Esophagus squamous epithelium (tissue), 5 donors: ENCODE data around the gene NEMP1. TPM values are rescaled to one million over a fixed set of nuclear protein-coding genes. Genes with fewer than 3 reads are reported as not detected.
"Not testable (repeated sequence)": the region's sequence is repeated elsewhere in the genome, so short reads cannot be mapped to it uniquely, and the experiment has no call there.

Source experiments
- DNase-seq: peaks from one replicate; lab custom pipeline; 2025; lab: John Stamatoyannopoulos, UW
- H3K27ac ChIP-seq, 4 donors: fragments of 200-600 bp; sonication (generic); one replicate each; pipeline ENCODE4 v1.5.1; 2016 to 2019; ENCODE audit warnings: mild to moderate bottlenecking in 1 of 4
- H3K27me3 ChIP-seq, 4 donors: fragments of 200-600 bp; sonication (generic); 1 replicate in 3 of 4; 2 replicates in 1 of 4; pipeline versions ENCODE4 v1.5.1 to v1.6.0; 2017 to 2021; ENCODE audit warnings: antibody characterized with exemption in 1 of 4
- H3K36me3 ChIP-seq, 3 donors: fragments of 200-600 bp; sonication (generic); one replicate each; pipeline ENCODE4 v1.5.1; 2016 to 2019
- H3K4me1 ChIP-seq, 3 donors: fragments of 200-600 bp; sonication (generic); one replicate each; pipeline ENCODE4 v1.5.1; 2017 to 2019
- H3K4me3 ChIP-seq, 4 donors: fragments of 200-600 bp; sonication (generic); 1 replicate in 3 of 4; 2 replicates in 1 of 4; pipeline ENCODE4 v1.5.1; 2016 to 2019; ENCODE audit warnings: mild to moderate bottlenecking in 2 of 4, moderate library complexity in 1 of 4
- H3K9me3 ChIP-seq, 3 donors: fragments of 200-600 bp; sonication (generic); one replicate each; pipeline ENCODE4 v1.5.1; 2016 to 2019
- CTCF ChIP-seq, 6 experiments: fragments of 450-650 bp in 4 of 6; fragments of 200-600 bp in 2 of 6; sonication (generic) in 2 of 6; IDR thresholded peaks; one replicate each; pipeline ENCODE4 v1.5.1; 2016 to 2019; ENCODE audit warnings: antibody characterized with exemption in 6 of 6, mild to moderate bottlenecking in 4 of 6, moderate library complexity in 4 of 6
- POLR2A ChIP-seq, 4 donors: fragments of 450-650 bp; IDR thresholded peaks; one replicate each; pipeline ENCODE4 v1.6.1; 2017; ENCODE audit warnings: antibody characterized with exemption in 4 of 4, mild to moderate bottlenecking in 4 of 4, moderate library complexity in 3 of 4
- WGBS, 2 donors: methylation state at CpG; one replicate each; pipeline ENCODE4 v1.1.5; 2018; 5-methylcytosine and 5-hydroxymethylcytosine counted together
- intact Hi-C: fragments of 100-400 bp; cut with DNase I; formaldehyde crosslinking; loops from one replicate; pipeline ENCODE4 v1.15.0; 2022
- total RNA-seq, 4 donors: library from RNA; depleted of rRNA; stranded (reverse); fragments of >200 nt; gene quantifications; one replicate each; pipeline ENCODE4 v1.1.0, GENCODE V29; 2016
- donor health status: DM: yes; HTN: yes; CAD: no.

Gene NEMP1
- total RNA-seq, 4 donors from 2014 or later = 4.1 to 7.6 (median 6.7) TPM

GRCh38 chr12:57019983-57020719, 58.4 kb downstream of the NEMP1 start:
- Histone ChIP-seq H3K27ac (no peak overlapping the region), H3K9me3 (no peaks in the 10 kb centered on the region), H3K4me1 (no peaks in the 10 kb centered on the region), H3K4me3 (no peak overlapping the region), H3K27me3 (peaks cover 0 to 15% (median 0%) of the 10 kb centered on the region in 4 donors), H3K36me3 (no peaks in the 10 kb centered on the region)
- WGBS, 2 donors = 66 to 69% methylated on average over 9 of the region's 9 CpGs
- DNase-seq = no peak
- intact Hi-C loops = no loop called here
- TF ChIP-seq CTCF (IDR thresholded peaks at IDR 0.05) (no peak), POLR2A (IDR thresholded peaks at IDR 0.05) (no peak)

GRCh38 chr12:57018906-57019305, 59.7 kb downstream of the NEMP1 start:
- Histone ChIP-seq H3K36me3 (no peaks in the 10 kb centered on the region), H3K27me3 (peaks cover 0 to 27% (median 0%) of the 10 kb centered on the region in 4 donors), H3K9me3 (no peaks in the 10 kb centered on the region), H3K4me1 (no peaks in the 10 kb centered on the region), H3K4me3 (no peak overlapping the region), H3K27ac (no peak overlapping the region)
- TF ChIP-seq CTCF (IDR thresholded peaks at IDR 0.05) (no peak), POLR2A (IDR thresholded peaks at IDR 0.05) (no peak)
- intact Hi-C loops = no loop called here
- DNase-seq = no peak
- WGBS, 2 donors = 69 to 87% methylated on average over 1 of the region's 1 CpG

GRCh38 chr12:57018353-57018752, 60.2 kb downstream of the NEMP1 start:
- H3K36me3 ChIP-seq, H3K27ac ChIP-seq, H3K4me1 ChIP-seq, H3K4me3 ChIP-seq, DNase-seq, H3K9me3 ChIP-seq, intact Hi-C loops: not testable (repeated sequence)
- WGBS, 2 donors = 74 to 76% methylated on average over 5 of the region's 5 CpGs
- peaks cover 0 to 33% (median 0%) of the 10 kb centered on the region in 4 donors for H3K27me3 ChIP-seq

- no peak for DNase-seq
- intact Hi-C loops = no loop called here
- WGBS, 2 donors = 63% methylated on average over 2 of the region's 6 CpGs; no CpG with 5 or more reads in 1 of the 2 donors
- H3K36me3 ChIP-seq = no peaks in the 10 kb centered on the region
- H3K27ac ChIP-seq = no peak within 1 kb of the TSS
- no peaks in the 10 kb centered on the region for H3K4me1 ChIP-seq
- peaks cover 0 to 34% (median 0%) of the 10 kb centered on the region in 4 donors for H3K27me3 ChIP-seq
- no peak within 1 kb of the TSS for H3K4me3 ChIP-seq
- H3K9me3 ChIP-seq = no peaks in the 10 kb centered on the region
- TF ChIP-seq CTCF (IDR thresholded peaks at IDR 0.05) (no peak), POLR2A (IDR thresholded peaks at IDR 0.05) (no peak)
Observed at GRCh38 chr12:57016348-57016747, 62.2 kb downstream of the NEMP1 start, which contains the start of gene TAC3. TSS of gene TAC3 (minus strand) at chr12:57016529. CDS start at chr12:57015797, 732 bp downstream.

GRCh38 chr12:57012600-57013465, 65.8 kb downstream of the NEMP1 start:
- no peak for TF ChIP-seq CTCF (IDR thresholded peaks at IDR 0.05)
- no peak for TF ChIP-seq POLR2A (IDR thresholded peaks at IDR 0.05)
- WGBS, 2 donors = 76 to 82% methylated on average over 7 of the region's 7 CpGs
- Histone ChIP-seq H3K4me3 (no peak overlapping the region), H3K36me3 (no peaks in the 10 kb centered on the region), H3K27ac (no peak overlapping the region), H3K9me3 (no peaks in the 10 kb centered on the region), H3K4me1 (peaks cover 0 to 7% (median 6%) of the 10 kb centered on the region in 3 donors), H3K27me3 (peaks cover 0 to 34% (median 0%) of the 10 kb centered on the region in 4 donors)
- intact Hi-C loops = no loop called here
- no peak for DNase-seq
